Loucy (cell line): ENCODE data around the gene SERPING1.

Experiments
- H2AFZ ChIP-seq: fragments of 200-600 bp; sonication (generic); 2 replicates; pipeline ENCODE4 v1.6.0; 2016; ENCODE audit warnings: antibody characterized with exemption, mild to moderate bottlenecking, low read length, moderate library complexity
- H3F3A ChIP-seq: fragments of 200-600 bp; 2 replicates; pipeline ENCODE4 v1.6.0; 2016; ENCODE audit warnings: antibody characterized with exemption, low read depth, mild to moderate bottlenecking
- H3K27me3 ChIP-seq: fragments of 200-600 bp; sonication (generic); 2 replicates; pipeline ENCODE4 v1.6.1; 2014; ENCODE audit warnings: low read length, mild to moderate bottlenecking; ENCODE audit not compliant: insufficient read depth, poor library complexity, severe bottlenecking
- H3K36me3 ChIP-seq: fragments of 200-600 bp; sonication (generic); 2 replicates; pipeline ENCODE4 v1.6.1; 2016; ENCODE audit warnings: low read length; ENCODE audit not compliant: insufficient read depth
- H3K4me1 ChIP-seq: fragments of 200-600 bp; sonication (generic); 2 replicates; pipeline ENCODE4 v1.5.1; 2014; ENCODE audit warnings: low read length, mild to moderate bottlenecking; ENCODE audit not compliant: insufficient read depth, poor library complexity, severe bottlenecking
- H3K4me2 ChIP-seq: fragments of 200-600 bp; sonication (generic); 2 replicates; pipeline ENCODE4 v1.6.0; 2014; ENCODE audit warnings: antibody characterized with exemption, low read length, low read depth, mild to moderate bottlenecking; ENCODE audit not compliant: poor library complexity, severe bottlenecking
- H3K4me3 ChIP-seq: fragments of 200-600 bp; sonication (generic); 2 replicates; pipeline ENCODE4 v1.5.1; 2014; ENCODE audit warnings: low read length, mild to moderate bottlenecking, mixed read lengths; ENCODE audit not compliant: poor library complexity, severe bottlenecking
- H3K79me2 ChIP-seq: fragments of 200-600 bp; sonication (generic); 2 replicates; pipeline ENCODE4 v1.6.1; 2014; ENCODE audit warnings: low read length; ENCODE audit not compliant: insufficient read depth
- H3K9ac ChIP-seq: fragments of 200-600 bp; sonication (generic); 2 replicates; pipeline ENCODE4 v1.6.0; 2014; ENCODE audit warnings: mild to moderate bottlenecking, low read depth, low read length, moderate library complexity; ENCODE audit not compliant: poor library complexity, severe bottlenecking
- H3K9me2 ChIP-seq: fragments of 200-600 bp; sonication (generic); replicated peaks from 2 replicates; pipeline ENCODE4 v1.6.1; 2016; ENCODE audit warnings: low read depth, low read length, mixed read lengths
- H3K9me3 ChIP-seq: fragments of 200-600 bp; sonication (generic); 2 replicates; pipeline ENCODE4 v1.6.1; 2014; ENCODE audit warnings: mild to moderate bottlenecking, antibody characterized with exemption, low read length, low read depth; ENCODE audit not compliant: insufficient read depth
- H4K20me1 ChIP-seq: fragments of 200-600 bp; sonication (generic); 2 replicates; pipeline ENCODE4 v1.6.0; 2014; ENCODE audit warnings: antibody characterized with exemption, low read length, mild to moderate bottlenecking; ENCODE audit not compliant: insufficient read depth, poor library complexity, severe bottlenecking
- EZH2phosphoT487 ChIP-seq: fragments of 200-600 bp; IDR thresholded peaks from 2 replicates; pipeline ENCODE4 v1.6.1; 2018; ENCODE audit warnings: antibody characterized with exemption, mild to moderate bottlenecking, moderate library complexity, borderline replicate concordance
- TF ChIP-seq, protein P1 (sequence below): fragments of 200-600 bp; sonication (generic); conservative IDR thresholded peaks from 2 replicates; pipeline ENCODE4 v1.5.1; 2014; ENCODE audit warnings: mild to moderate bottlenecking, antibody characterized with exemption, low read length

The SERPING1 gene

DNA sequence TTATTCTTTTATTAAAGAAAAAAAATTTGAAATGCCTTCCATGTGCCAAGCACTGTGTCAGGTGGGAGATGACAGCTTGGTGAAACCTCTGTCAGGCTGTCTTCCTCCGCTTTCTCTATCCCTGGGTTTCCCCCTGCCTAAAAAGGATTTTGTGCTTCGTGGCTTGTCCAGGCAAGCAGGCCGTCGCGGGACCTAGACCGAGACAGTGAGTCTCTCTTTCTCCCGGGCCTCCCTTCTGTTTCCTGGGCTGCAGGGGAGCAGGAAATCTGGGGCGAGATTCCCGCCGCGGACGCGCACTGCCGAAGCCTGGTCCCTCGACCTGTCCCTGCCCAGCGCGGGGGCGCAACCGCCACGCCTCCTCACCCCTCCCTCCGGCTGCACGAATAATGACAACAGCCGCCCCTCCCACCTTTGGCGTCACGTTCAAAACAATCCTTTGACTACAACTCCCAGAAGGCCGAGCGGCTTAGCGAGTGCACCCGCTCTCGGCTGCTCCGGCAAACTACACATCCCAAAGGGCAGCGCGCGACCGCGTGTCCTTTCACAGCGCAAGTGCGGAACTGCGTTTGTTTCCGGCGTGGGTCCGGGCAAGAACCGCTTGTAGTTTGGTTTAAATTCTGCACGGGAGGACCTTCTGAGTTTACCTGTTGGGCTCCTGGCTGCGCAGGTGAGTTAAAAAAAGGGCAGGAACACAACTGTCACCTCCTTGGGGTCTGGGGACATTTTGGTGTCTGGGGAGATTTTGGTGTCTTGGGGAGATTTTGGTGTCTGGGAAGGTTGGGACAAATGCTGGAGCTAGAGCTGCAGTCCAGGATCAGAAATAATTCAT is 59.9 kb downstream of the SERPING1 start, which contains the start of gene CLP1:
CLP1 (plus strand) TSS at position 569 of the 829 bp plus-strand sequence. CDS start 1,715 bp downstream, outside the sequence.
- H3K4me2 ChIP-seq: peak within 1 kb of the TSS; percentile 80
- no peaks in the 10 kb centered on the region for H3K9me3 ChIP-seq
- H3F3A ChIP-seq: no peaks in the 10 kb centered on the region
- no peaks in the 10 kb centered on the region for H3K9me2 ChIP-seq
- peaks cover 12% of the 10 kb centered on the region for H4K20me1 ChIP-seq
- H3K36me3 ChIP-seq: peaks cover 10% of the 10 kb centered on the region; the same call in 1 of the 2 replicates
- H3K4me3 ChIP-seq: peak within 1 kb of the TSS; percentile 84
- H2AFZ ChIP-seq: peak within 1 kb of the TSS; percentile 72
- peak within 1 kb of the TSS; percentile 77 for H3K9ac ChIP-seq
- H3K4me1 ChIP-seq: peaks cover 17% of the 10 kb centered on the region
- no peaks in the 10 kb centered on the region for H3K27me3 ChIP-seq
- no peak for TF ChIP-seq EZH2phosphoT487
- TF ChIP-seq, protein P1, sequence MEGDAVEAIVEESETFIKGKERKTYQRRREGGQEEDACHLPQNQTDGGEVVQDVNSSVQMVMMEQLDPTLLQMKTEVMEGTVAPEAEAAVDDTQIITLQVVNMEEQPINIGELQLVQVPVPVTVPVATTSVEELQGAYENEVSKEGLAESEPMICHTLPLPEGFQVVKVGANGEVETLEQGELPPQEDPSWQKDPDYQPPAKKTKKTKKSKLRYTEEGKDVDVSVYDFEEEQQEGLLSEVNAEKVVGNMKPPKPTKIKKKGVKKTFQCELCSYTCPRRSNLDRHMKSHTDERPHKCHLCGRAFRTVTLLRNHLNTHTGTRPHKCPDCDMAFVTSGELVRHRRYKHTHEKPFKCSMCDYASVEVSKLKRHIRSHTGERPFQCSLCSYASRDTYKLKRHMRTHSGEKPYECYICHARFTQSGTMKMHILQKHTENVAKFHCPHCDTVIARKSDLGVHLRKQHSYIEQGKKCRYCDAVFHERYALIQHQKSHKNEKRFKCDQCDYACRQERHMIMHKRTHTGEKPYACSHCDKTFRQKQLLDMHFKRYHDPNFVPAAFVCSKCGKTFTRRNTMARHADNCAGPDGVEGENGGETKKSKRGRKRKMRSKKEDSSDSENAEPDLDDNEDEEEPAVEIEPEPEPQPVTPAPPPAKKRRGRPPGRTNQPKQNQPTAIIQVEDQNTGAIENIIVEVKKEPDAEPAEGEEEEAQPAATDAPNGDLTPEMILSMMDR: no peak
- H3K79me2 ChIP-seq: peaks cover 36% of the 10 kb centered on the region

DNA sequence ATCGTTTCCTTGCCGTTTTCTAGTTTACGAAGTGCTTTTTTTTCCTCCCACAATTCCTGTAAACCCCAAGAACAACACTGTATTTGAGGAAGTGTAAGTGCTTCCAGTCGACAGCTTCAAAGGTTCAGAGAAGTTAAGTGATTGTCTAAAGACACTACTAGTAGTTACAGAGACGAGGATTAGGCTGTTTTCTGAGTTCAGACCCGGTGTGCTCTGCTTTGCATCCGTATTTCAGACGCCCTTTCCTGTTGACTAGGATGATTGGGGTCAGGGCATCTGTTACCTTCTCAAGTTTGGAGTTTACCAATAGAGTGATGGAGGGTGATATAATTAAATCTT is 60.5 kb downstream of the SERPING1 start:
- peak overlapping the region; percentile 77 for H3K9ac ChIP-seq
- peak overlapping the region; percentile 84 for H3K4me3 ChIP-seq
- no peaks in the 10 kb centered on the region for H3K9me3 ChIP-seq
- 0 out of 2 replicates have a peak overlapping the region, but pooled peaks have one; percentile 19 for H2AFZ ChIP-seq
- H3K4me1 ChIP-seq: peaks cover 11% of the 10 kb centered on the region
- peaks cover 12% of the 10 kb centered on the region for H4K20me1 ChIP-seq
- H3K27me3 ChIP-seq: no peaks in the 10 kb centered on the region
- H3K9me2 ChIP-seq: no peaks in the 10 kb centered on the region
- TF ChIP-seq, protein P1: no peak
- no peak for TF ChIP-seq EZH2phosphoT487
- H3K36me3 ChIP-seq: peaks cover 10% of the 10 kb centered on the region; the same call in 1 of the 2 replicates
- no peaks in the 10 kb centered on the region for H3F3A ChIP-seq
- peaks cover 36% of the 10 kb centered on the region for H3K79me2 ChIP-seq
- H3K4me2 ChIP-seq: peak overlapping the region; percentile 80

DNA sequence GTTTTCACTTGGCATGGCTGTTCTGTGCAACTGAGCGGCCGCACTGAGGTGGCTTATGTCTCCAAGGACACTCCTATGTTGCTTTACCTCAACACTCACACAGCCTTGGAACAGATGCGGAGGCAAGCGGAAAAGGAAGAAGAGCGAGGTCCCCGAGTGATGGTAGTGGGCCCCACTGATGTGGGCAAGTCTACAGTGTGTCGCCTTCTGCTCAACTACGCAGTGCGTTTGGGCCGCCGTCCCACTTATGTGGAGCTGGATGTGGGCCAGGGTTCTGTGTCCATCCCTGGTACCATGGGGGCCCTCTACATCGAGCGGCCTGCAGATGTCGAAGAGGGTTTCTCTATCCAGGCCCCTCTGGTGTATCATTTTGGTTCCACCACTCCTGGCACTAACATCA is 62.2 kb downstream of the SERPING1 start:
- Histone ChIP-seq H3K4me2 (no peak overlapping the region), H3F3A (no peaks in the 10 kb centered on the region), H3K79me2 (peaks cover 36% of the 10 kb centered on the region), H3K4me1 (peaks cover 10% of the 10 kb centered on the region), H3K4me3 (no peak overlapping the region), H3K9ac (no peak overlapping the region), H3K27me3 (no peaks in the 10 kb centered on the region), H3K9me2 (no peaks in the 10 kb centered on the region), H3K9me3 (no peaks in the 10 kb centered on the region), H2AFZ (no peak overlapping the region), H4K20me1 (peaks cover 12% of the 10 kb centered on the region), H3K36me3 (peaks cover 10% of the 10 kb centered on the region; the same call in 1 of the 2 replicates)
- TF ChIP-seq EZH2phosphoT487: no peak
- TF ChIP-seq, protein P1: no peak
